Measurements from ENCODE around the gene RPS6KB2.
"Not testable (repeated sequence)": the region's sequence is repeated elsewhere in the genome, so short reads cannot be mapped to it uniquely, and the experiment has no call there.

RPS6KB2 gene

GRCh38 chr11:67397986-67398660, 30.2 kb upstream of the RPS6KB2 start:
- DNase-seq = no peak

GRCh38 chr11:67398661-67399563, 29.4 kb upstream of the RPS6KB2 start:
- no peak for DNase-seq

GRCh38 chr11:67400251-67400941, 27.9 kb upstream of the RPS6KB2 start:
- DNase-seq = no peak

- no peak for DNase-seq
Observed at GRCh38 chr11:67400942-67401494, 27.3 kb upstream of the RPS6KB2 start.

GRCh38 chr11:67401495-67402191, 26.7 kb upstream of the RPS6KB2 start, which contains the start of gene PPP1CA:
Gene PPP1CA (minus strand): TSS chr11:67401858. CDS start chr11:67401782, 76 bp downstream.
- peak; percentile 68 for DNase-seq

- not testable (repeated sequence) for DNase-seq
Observed at GRCh38 chr11:67402192-67402839, 26.0 kb upstream of the RPS6KB2 start.

- not testable (repeated sequence) for DNase-seq
Observed at GRCh38 chr11:67403085-67403484, 25.2 kb upstream of the RPS6KB2 start.

- DNase-seq = no peak
Observed at GRCh38 chr11:67404515-67405195, 23.6 kb upstream of the RPS6KB2 start.

- no peak for DNase-seq
Observed at GRCh38 chr11:67405196-67405567, 23.1 kb upstream of the RPS6KB2 start.

- DNase-seq = no peak
Observed at GRCh38 chr11:67405688-67406339, 22.5 kb upstream of the RPS6KB2 start.

- DNase-seq = no peak
Observed at GRCh38 chr11:67406420-67406968, 21.8 kb upstream of the RPS6KB2 start.

GRCh38 chr11:67406969-67407687, 21.2 kb upstream of the RPS6KB2 start:
- DNase-seq = no peak

- no peak for DNase-seq
Observed at GRCh38 chr11:67407688-67408163, 20.6 kb upstream of the RPS6KB2 start.

GRCh38 chr11:67408437-67409200, 19.7 kb upstream of the RPS6KB2 start:
- no peak for DNase-seq

- no peak for DNase-seq
Observed at GRCh38 chr11:67409261-67409666, 19.0 kb upstream of the RPS6KB2 start.

- DNase-seq = peak; percentile 46
Observed at GRCh38 chr11:67409781-67410368, 18.4 kb upstream of the RPS6KB2 start.

- DNase-seq = no peak
Observed at GRCh38 chr11:67410369-67410831, 17.9 kb upstream of the RPS6KB2 start.

All from NCI-H748 treated with DMSO at 0.1 percent for 48 hours (cell line).